ENCODE results near the gene EFHC2.
A peak's percentile ranks its signal among the peaks of the same experiment; 100 is the strongest.

The EFHC2 gene, protein sequence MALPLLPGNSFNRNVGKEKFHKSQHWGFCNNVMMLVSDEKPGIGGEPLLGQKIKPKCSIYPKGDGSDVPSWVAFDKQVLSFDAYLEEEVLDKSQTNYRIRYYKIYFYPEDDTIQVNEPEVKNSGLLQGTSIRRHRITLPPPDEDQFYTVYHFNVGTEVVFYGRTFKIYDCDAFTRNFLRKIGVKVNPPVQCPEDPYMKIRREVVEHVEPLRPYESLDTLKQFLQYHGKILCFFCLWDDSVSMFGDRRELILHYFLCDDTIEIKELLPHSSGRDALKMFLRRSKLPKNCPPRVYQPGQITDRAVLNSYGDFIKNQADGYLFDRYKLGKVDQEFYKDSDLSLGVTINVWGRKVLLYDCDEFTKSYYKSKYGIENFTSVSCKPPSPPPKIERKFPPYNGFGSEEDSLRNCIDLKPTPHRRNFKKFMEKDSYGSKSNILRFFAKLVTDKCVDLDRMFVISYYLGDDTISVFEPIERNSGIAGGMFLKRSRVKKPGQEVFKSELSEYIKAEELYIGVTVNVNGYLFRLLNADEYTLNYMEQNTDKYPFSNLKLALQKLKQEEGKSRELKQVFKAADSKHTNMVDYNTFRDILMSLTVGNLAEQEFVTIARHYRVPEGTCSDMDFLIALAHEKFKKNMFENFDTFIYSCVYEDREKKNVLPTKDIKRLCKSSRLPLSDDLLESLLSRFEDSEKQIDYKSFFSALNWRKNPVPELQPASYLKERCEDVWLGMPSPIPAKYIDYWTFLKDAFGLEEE

DNA sequence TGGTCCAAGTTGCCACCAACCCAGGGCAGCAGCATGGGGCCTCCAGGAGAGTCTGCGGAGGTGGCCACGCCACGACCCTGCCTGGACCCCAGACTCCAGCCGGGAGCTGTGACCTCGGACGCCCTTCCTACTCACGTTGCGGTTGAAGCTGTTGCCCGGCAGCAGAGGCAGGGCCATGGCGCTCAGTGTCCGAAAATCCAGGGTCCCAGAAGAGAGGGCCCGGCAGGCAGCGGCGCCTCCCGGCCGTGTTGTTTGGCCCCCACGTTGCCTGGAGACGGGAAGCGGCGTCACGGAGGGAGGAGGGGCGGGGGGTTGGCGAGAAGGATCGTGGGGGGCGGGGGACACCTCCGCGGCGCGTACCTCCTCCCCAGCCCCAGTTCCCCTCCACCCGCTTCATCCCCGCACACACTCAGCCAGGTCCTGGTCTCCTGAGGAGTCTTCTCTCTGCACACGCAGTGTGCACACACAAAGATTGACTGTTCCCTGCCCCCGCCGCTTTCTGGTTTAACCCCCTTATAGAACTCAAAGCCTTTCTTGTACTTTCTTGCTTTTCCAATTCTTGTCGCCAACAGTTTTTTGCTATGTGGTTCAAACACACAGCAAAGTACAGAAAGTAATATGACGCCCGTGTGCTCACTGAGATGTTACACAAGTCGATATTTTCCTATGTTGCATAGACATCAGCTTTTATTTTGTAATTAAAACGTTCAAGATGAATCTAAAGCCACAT is at the start of gene EFHC2:
Gene EFHC2 (minus strand): TSS at position 261 of the 730 bp plus-strand sequence. CDS start 84 bp downstream, at position 177.
- H3K36me3 ChIP-seq (ENCODE audit: control insufficient read depth in 1 of 2, insufficient read depth in 2 of 2, low read length in 2 of 2): no peaks in the 10 kb centered on the region
- H3K27me3 ChIP-seq (ENCODE audit: low read depth, low read length): no peaks in the 10 kb centered on the region
- H3K27ac ChIP-seq (ENCODE audit: low read length): no peak within 1 kb of the TSS
- peak within 1 kb of the TSS; percentile 56 to 59 for H3K4me3 ChIP-seq (ENCODE audit: low read depth in 1 of 2, low read length in 2 of 2)
- H3K4me1 ChIP-seq (ENCODE audit: control insufficient read depth in 1 of 2, insufficient read depth in 2 of 2, low read length in 2 of 2): peaks cover 0 to 5% of the 10 kb centered on the region in 2 donors
- no peaks in the 10 kb centered on the region for H3K9me3 ChIP-seq (ENCODE audit: control insufficient read depth in 1 of 2, low read length in 2 of 2)

DNA sequence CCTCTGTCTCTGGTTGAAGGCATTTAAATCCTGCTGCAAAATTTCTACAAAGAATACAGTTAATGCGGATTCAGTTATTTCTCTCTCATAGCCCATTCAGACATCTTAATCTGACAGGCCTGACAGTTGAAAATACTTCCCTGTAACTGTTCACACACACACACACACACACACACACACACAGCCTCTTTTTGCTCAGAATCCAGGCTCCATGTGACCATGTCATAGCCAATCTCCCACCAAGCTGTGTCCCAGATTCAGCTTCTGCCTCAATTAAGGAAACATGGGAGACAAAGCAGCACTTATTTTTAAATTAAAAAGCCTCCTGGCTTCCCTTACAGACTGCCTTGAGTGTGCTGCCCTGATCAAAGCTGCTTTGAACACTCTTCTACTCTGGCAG is 49.3 kb upstream of the EFHC2 start:
- no peak overlapping the region for H3K27ac ChIP-seq (ENCODE audit: low read length)
- no peaks in the 10 kb centered on the region for H3K4me1 ChIP-seq (ENCODE audit: control insufficient read depth in 1 of 2, insufficient read depth in 2 of 2, low read length in 2 of 2)
- H3K27me3 ChIP-seq (ENCODE audit: low read depth, low read length): no peaks in the 10 kb centered on the region
- no peaks in the 10 kb centered on the region for H3K9me3 ChIP-seq (ENCODE audit: control insufficient read depth in 1 of 2, low read length in 2 of 2)
- H3K4me3 ChIP-seq (ENCODE audit: low read depth in 1 of 2, low read length in 2 of 2): no peak overlapping the region
- H3K36me3 ChIP-seq (ENCODE audit: control insufficient read depth in 1 of 2, insufficient read depth in 2 of 2, low read length in 2 of 2): no peaks in the 10 kb centered on the region

DNA sequence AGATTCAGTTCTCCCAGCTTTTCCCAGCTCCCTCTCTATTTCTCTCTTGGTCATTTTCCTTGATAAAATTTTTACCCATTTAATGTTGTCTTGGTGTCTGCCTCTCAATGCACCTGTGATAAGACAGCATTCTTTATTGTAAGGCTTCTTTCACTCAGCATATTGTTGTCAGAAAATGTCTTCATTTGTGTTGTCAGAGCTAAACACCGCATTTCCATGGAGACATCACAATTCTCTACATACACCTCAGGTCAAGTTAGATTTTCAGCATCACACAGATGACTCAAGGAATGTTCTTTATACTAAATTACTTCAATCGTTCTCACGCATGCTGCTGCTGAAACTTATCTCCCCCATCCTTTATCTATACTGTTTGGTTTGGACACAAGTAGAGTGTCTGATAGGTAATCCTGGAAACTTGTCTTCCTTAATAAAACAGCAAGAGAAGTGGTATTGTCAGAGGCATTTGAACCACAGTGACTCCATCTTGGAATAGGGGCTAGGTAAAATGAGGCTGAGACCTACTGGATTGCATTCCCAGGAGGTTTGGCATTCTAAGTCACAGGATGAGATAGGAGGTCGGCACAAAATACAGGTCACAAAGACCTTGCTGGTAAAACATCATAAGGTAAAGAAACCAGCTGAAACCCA is 41.3 kb upstream of the EFHC2 start:
- no peaks in the 10 kb centered on the region for H3K36me3 ChIP-seq (ENCODE audit: control insufficient read depth in 1 of 2, insufficient read depth in 2 of 2, low read length in 2 of 2)
- no peak overlapping the region for H3K27ac ChIP-seq (ENCODE audit: low read length)
- no peaks in the 10 kb centered on the region for H3K9me3 ChIP-seq (ENCODE audit: control insufficient read depth in 1 of 2, low read length in 2 of 2)
- no peaks in the 10 kb centered on the region for H3K27me3 ChIP-seq (ENCODE audit: low read depth, low read length)
- H3K4me1 ChIP-seq (ENCODE audit: control insufficient read depth in 1 of 2, insufficient read depth in 2 of 2, low read length in 2 of 2): no peaks in the 10 kb centered on the region
- no peak overlapping the region for H3K4me3 ChIP-seq (ENCODE audit: low read depth in 1 of 2, low read length in 2 of 2)

DNA sequence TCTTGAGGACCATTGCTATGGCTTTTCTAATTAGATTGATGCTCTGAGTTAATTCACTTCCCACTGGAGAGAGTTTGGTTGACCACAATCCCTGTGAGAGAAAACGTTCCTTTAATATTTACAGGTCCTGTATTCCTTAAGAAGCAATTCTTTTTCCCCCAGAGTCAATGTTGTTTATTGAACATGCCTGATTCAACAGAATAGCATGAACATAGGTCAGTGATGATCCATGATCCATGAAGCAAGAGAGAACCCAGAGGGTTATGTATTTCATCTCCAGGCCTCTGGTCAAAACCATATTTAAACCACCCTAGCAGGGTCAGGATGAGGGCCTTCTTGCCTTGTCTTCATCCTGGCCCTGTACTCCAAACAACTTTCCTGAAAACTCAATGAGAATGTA is 39.4 kb upstream of the EFHC2 start:
- Histone ChIP-seq H3K4me1 (ENCODE audit: control insufficient read depth in 1 of 2, insufficient read depth in 2 of 2, low read length in 2 of 2) (no peaks in the 10 kb centered on the region), H3K4me3 (ENCODE audit: low read depth in 1 of 2, low read length in 2 of 2) (no peak overlapping the region), H3K27me3 (ENCODE audit: low read depth, low read length) (no peaks in the 10 kb centered on the region), H3K9me3 (ENCODE audit: control insufficient read depth in 1 of 2, low read length in 2 of 2) (no peaks in the 10 kb centered on the region), H3K36me3 (ENCODE audit: control insufficient read depth in 1 of 2, insufficient read depth in 2 of 2, low read length in 2 of 2) (no peaks in the 10 kb centered on the region), H3K27ac (ENCODE audit: low read length) (no peak overlapping the region)

DNA sequence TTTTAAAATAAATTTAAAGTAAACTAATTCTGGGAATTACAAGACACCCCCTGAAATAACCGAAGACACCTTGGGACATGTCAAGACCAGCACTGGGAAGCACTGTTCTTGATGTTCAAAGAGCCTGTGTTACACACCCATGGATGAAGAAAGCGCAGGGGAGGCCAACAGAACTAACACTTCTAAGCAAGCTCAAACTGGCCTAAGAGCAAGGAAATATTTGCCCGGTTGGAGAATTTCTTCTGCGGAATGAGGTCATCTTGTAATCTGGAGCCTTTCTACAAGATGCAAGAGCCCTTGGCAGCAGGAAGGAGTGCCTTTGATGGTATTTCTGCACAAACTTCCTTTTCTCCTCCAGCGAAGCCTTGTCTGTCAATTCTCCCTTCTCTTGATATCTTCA is 9.3 kb upstream of the EFHC2 start:
- no peaks in the 10 kb centered on the region for H3K36me3 ChIP-seq (ENCODE audit: control insufficient read depth in 1 of 2, insufficient read depth in 2 of 2, low read length in 2 of 2)
- no peaks in the 10 kb centered on the region for H3K27me3 ChIP-seq (ENCODE audit: low read depth, low read length)
- H3K4me1 ChIP-seq (ENCODE audit: control insufficient read depth in 1 of 2, insufficient read depth in 2 of 2, low read length in 2 of 2): no peaks in the 10 kb centered on the region
- H3K27ac ChIP-seq (ENCODE audit: low read length): no peak overlapping the region
- no peak overlapping the region for H3K4me3 ChIP-seq (ENCODE audit: low read depth in 1 of 2, low read length in 2 of 2)
- no peaks in the 10 kb centered on the region for H3K9me3 ChIP-seq (ENCODE audit: control insufficient read depth in 1 of 2, low read length in 2 of 2)

DNA sequence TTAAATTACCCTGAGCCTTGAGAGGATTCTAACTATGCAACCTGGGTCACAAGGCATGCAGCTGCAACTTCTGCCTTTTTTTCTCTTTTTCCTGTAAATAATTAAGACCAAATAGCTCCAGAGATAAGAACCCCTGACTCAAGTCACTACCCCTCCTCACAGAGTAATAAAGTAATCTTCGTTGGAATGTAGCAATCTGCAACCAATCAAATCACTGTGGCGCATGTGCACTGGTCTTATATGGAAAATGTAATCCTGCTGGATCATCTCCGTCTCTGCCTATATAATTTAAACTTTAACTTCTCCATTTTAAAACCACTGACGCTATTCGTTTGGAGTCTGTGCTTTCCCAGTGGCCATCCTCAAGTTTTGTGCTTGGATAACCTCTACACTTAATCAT is 6.1 kb upstream of the EFHC2 start:
- Histone ChIP-seq H3K27ac (ENCODE audit: low read length) (no peak overlapping the region), H3K36me3 (ENCODE audit: control insufficient read depth in 1 of 2, insufficient read depth in 2 of 2, low read length in 2 of 2) (no peaks in the 10 kb centered on the region), H3K4me1 (ENCODE audit: control insufficient read depth in 1 of 2, insufficient read depth in 2 of 2, low read length in 2 of 2) (no peaks in the 10 kb centered on the region), H3K4me3 (ENCODE audit: low read depth in 1 of 2, low read length in 2 of 2) (no peak overlapping the region), H3K9me3 (ENCODE audit: control insufficient read depth in 1 of 2, low read length in 2 of 2) (no peaks in the 10 kb centered on the region), H3K27me3 (ENCODE audit: low read depth, low read length) (no peaks in the 10 kb centered on the region)

DNA sequence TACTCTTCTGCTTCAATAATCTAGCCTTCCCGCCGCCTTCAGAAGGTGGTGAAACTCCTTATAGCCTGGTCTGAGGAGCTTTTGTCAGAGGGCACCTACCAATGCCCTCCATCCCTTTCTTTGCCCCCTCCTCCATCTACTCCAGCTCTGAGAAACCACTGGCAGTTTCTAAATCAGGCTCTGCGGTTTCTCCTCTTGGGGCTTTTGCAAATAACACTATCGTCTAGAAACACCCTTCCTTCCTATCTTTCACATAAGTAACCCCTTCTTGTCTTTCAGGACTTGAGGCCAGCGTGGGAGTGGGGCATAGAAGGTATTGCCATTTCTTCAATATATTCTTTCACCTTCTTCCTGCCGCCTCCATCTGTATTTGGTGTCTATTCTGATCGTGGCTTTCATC is 1.2 kb upstream of the EFHC2 start:
- peak overlapping the region in 1 of 2 donors; percentile 11 for H3K4me3 ChIP-seq (ENCODE audit: low read depth in 1 of 2, low read length in 2 of 2)
- H3K27me3 ChIP-seq (ENCODE audit: low read depth, low read length): no peaks in the 10 kb centered on the region
- H3K36me3 ChIP-seq (ENCODE audit: control insufficient read depth in 1 of 2, insufficient read depth in 2 of 2, low read length in 2 of 2): no peaks in the 10 kb centered on the region
- peaks cover 0 to 5% of the 10 kb centered on the region in 2 donors for H3K4me1 ChIP-seq (ENCODE audit: control insufficient read depth in 1 of 2, insufficient read depth in 2 of 2, low read length in 2 of 2)
- H3K9me3 ChIP-seq (ENCODE audit: control insufficient read depth in 1 of 2, low read length in 2 of 2): no peaks in the 10 kb centered on the region
- H3K27ac ChIP-seq (ENCODE audit: low read length): no peak overlapping the region

DNA sequence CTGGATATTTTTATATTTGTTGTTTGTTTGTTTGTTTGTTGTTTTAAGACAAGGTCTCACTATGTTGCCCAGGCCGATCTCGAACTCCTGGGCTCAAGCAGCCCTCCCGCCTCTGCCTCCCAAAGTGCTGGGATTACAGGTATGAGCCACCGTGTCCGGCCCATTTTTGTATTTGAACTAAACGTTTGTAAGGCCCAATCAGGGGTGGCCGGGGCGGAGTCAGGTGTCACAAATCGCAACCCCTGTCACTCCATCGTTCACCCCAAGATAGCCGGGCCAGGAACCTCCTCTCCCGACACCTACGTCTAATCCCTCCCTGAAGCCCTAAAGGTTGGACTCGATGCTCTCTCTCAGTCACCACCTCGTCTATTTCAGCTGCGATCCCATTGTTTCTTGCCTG is 722 bp upstream of the EFHC2 start:
- Histone ChIP-seq H3K27ac (ENCODE audit: low read length) (no peak overlapping the region), H3K4me1 (ENCODE audit: control insufficient read depth in 1 of 2, insufficient read depth in 2 of 2, low read length in 2 of 2) (peaks cover 0 to 5% of the 10 kb centered on the region in 2 donors), H3K9me3 (ENCODE audit: control insufficient read depth in 1 of 2, low read length in 2 of 2) (no peaks in the 10 kb centered on the region), H3K36me3 (ENCODE audit: control insufficient read depth in 1 of 2, insufficient read depth in 2 of 2, low read length in 2 of 2) (no peaks in the 10 kb centered on the region), H3K4me3 (ENCODE audit: low read depth in 1 of 2, low read length in 2 of 2) (peak overlapping the region; percentile 56 to 59), H3K27me3 (ENCODE audit: low read depth, low read length) (no peaks in the 10 kb centered on the region)

DNA sequence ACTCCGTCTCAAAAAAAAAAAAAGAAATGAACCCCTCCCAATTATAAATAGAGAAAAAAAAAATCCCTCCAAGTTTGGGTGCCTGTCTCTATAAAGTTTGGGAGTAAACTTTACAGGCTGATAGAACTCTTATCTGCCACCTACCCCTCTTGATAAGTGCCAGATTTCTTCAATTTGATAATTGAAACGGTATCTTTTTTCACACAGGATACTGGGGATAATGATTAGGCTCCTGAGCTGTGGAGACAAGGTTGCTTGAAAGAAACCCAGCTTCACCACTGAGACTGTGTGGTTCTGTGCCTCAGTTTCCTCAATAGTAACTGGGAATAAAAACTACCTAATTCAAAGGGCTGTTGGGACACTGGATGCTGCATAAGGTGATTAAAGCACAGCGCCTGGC is 606 bp downstream of the EFHC2 start:
- no peak overlapping the region for H3K27ac ChIP-seq (ENCODE audit: low read length)

DNA sequence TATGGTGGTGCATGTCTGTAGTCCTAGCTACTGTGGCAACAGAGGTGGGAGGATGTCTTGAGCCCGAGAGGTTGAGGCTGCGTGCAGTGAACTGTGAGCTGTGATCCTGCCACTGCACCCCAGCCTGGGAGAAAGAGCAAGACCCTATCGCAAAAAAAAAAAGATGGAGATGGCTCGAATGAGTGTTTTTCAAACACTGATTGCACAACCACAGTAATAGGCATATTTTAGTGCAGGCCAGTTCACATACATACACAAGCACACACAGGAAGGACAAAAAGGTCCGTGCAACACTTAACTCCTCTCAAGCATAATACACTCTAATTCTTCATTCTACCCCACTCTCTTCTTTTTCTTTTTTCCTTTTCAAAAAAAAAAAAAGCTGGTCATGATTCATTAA is 5.1 kb downstream of the EFHC2 start:
- Histone ChIP-seq H3K36me3 (ENCODE audit: control insufficient read depth in 1 of 2, insufficient read depth in 2 of 2, low read length in 2 of 2) (no peaks in the 10 kb centered on the region), H3K27ac (ENCODE audit: low read length) (no peak overlapping the region), H3K27me3 (ENCODE audit: low read depth, low read length) (no peaks in the 10 kb centered on the region), H3K4me1 (ENCODE audit: control insufficient read depth in 1 of 2, insufficient read depth in 2 of 2, low read length in 2 of 2) (peaks cover 0 to 5% of the 10 kb centered on the region in 2 donors), H3K9me3 (ENCODE audit: control insufficient read depth in 1 of 2, low read length in 2 of 2) (no peaks in the 10 kb centered on the region), H3K4me3 (ENCODE audit: low read depth in 1 of 2, low read length in 2 of 2) (no peak overlapping the region)

More for the DNA sequence above, 606 bp downstream of the EFHC2 start:
- no peaks in the 10 kb centered on the region for H3K9me3 ChIP-seq (ENCODE audit: control insufficient read depth in 1 of 2, low read length in 2 of 2)
- no peaks in the 10 kb centered on the region for H3K27me3 ChIP-seq (ENCODE audit: low read depth, low read length)
- no peaks in the 10 kb centered on the region for H3K36me3 ChIP-seq (ENCODE audit: control insufficient read depth in 1 of 2, insufficient read depth in 2 of 2, low read length in 2 of 2)
- peaks cover 0 to 5% of the 10 kb centered on the region in 2 donors for H3K4me1 ChIP-seq (ENCODE audit: control insufficient read depth in 1 of 2, insufficient read depth in 2 of 2, low read length in 2 of 2)
- peak overlapping the region; percentile 46 to 59 for H3K4me3 ChIP-seq (ENCODE audit: low read depth in 1 of 2, low read length in 2 of 2)

DNA sequence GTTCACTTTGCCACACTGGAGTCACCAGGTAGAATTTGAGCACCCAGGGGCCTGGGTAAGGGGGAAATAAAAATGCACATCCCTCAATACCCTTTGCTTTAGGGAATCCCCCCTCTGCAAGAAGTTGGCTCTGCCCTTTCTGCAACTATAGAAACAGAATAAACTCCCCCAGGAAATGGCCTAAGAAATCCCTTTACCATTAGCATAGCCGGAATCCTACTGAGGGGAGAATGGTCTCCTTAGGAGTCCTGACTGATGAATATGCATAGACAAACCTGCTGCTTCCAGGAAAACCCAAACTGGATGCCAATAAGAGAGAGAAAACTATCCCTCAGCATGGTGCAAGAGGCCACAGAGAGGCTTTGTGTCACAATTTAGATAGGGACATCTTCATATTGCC is 11.0 kb downstream of the EFHC2 start:
- H3K4me3 ChIP-seq (ENCODE audit: low read depth in 1 of 2, low read length in 2 of 2): no peak overlapping the region
- H3K27ac ChIP-seq (ENCODE audit: low read length): no peak overlapping the region
- H3K9me3 ChIP-seq (ENCODE audit: control insufficient read depth in 1 of 2, low read length in 2 of 2): no peaks in the 10 kb centered on the region
- H3K27me3 ChIP-seq (ENCODE audit: low read depth, low read length): no peaks in the 10 kb centered on the region
- no peaks in the 10 kb centered on the region for H3K36me3 ChIP-seq (ENCODE audit: control insufficient read depth in 1 of 2, insufficient read depth in 2 of 2, low read length in 2 of 2)
- no peaks in the 10 kb centered on the region for H3K4me1 ChIP-seq (ENCODE audit: control insufficient read depth in 1 of 2, insufficient read depth in 2 of 2, low read length in 2 of 2)
